ENCODE data around the gene MPV17. TPM values are rescaled to one million over a fixed set of nuclear protein-coding genes. Genes with fewer than 3 reads are reported as not detected.

MPV17 gene
- polyA plus RNA-seq, 1 donor from 2014 or later = 79.6 TPM

DNA sequence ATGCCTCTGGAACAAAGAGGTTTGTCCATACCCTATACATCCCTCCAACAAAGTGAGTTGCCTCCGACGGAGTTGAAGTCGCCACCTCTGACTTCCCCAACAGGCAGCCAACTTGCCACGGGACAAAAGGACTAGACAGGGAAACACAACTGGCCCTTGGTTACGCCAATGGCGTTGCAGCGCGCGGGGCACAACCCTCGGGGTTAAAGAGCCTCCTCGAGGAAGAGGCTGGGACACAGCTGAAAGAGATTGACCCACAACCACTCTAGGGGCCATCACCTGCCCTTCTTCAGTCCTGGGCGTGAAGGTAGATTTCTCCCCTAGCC, 33.1 kb upstream of the MPV17 start:
- TF ChIP-seq POLR2AphosphoS5 (IDR thresholded peaks at IDR 0.05) (no peak), RAD21 (conservative IDR thresholded peaks at IDR 0.05) (no peak), TAF1 (IDR thresholded peaks at IDR 0.05; ENCODE audit: low read depth) (no peak), SMC3 (conservative IDR thresholded peaks at IDR 0.05; ENCODE audit: poor library complexity) (no peak), MXI1 (conservative IDR thresholded peaks at IDR 0.05; ENCODE audit: poor library complexity, severe bottlenecking) (no peak), EZH2 (IDR thresholded peaks at IDR 0.05; ENCODE audit: borderline replicate concordance, insufficient read depth, low read length, poor library complexity, severe bottlenecking) (no peak), EP300 (conservative IDR thresholded peaks at IDR 0.05; ENCODE audit: poor library complexity, severe bottlenecking) (no peak)
- TF ChIP-seq, protein P1, sequence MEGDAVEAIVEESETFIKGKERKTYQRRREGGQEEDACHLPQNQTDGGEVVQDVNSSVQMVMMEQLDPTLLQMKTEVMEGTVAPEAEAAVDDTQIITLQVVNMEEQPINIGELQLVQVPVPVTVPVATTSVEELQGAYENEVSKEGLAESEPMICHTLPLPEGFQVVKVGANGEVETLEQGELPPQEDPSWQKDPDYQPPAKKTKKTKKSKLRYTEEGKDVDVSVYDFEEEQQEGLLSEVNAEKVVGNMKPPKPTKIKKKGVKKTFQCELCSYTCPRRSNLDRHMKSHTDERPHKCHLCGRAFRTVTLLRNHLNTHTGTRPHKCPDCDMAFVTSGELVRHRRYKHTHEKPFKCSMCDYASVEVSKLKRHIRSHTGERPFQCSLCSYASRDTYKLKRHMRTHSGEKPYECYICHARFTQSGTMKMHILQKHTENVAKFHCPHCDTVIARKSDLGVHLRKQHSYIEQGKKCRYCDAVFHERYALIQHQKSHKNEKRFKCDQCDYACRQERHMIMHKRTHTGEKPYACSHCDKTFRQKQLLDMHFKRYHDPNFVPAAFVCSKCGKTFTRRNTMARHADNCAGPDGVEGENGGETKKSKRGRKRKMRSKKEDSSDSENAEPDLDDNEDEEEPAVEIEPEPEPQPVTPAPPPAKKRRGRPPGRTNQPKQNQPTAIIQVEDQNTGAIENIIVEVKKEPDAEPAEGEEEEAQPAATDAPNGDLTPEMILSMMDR (IDR thresholded peaks at IDR 0.05; ENCODE audit: poor library complexity, severe bottlenecking) = no peak
- TF ChIP-seq, protein P2, sequence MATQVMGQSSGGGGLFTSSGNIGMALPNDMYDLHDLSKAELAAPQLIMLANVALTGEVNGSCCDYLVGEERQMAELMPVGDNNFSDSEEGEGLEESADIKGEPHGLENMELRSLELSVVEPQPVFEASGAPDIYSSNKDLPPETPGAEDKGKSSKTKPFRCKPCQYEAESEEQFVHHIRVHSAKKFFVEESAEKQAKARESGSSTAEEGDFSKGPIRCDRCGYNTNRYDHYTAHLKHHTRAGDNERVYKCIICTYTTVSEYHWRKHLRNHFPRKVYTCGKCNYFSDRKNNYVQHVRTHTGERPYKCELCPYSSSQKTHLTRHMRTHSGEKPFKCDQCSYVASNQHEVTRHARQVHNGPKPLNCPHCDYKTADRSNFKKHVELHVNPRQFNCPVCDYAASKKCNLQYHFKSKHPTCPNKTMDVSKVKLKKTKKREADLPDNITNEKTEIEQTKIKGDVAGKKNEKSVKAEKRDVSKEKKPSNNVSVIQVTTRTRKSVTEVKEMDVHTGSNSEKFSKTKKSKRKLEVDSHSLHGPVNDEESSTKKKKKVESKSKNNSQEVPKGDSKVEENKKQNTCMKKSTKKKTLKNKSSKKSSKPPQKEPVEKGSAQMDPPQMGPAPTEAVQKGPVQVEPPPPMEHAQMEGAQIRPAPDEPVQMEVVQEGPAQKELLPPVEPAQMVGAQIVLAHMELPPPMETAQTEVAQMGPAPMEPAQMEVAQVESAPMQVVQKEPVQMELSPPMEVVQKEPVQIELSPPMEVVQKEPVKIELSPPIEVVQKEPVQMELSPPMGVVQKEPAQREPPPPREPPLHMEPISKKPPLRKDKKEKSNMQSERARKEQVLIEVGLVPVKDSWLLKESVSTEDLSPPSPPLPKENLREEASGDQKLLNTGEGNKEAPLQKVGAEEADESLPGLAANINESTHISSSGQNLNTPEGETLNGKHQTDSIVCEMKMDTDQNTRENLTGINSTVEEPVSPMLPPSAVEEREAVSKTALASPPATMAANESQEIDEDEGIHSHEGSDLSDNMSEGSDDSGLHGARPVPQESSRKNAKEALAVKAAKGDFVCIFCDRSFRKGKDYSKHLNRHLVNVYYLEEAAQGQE (IDR thresholded peaks at IDR 0.05; ENCODE audit: borderline replicate concordance) = no peak
- H3K27me3 ChIP-seq (ENCODE audit: insufficient read depth, low read depth, low read length) = no peaks in the 10 kb centered on the region
- H3K4me2 ChIP-seq (ENCODE audit: low read length) = peak overlapping the region; percentile 86
- no peaks in the 10 kb centered on the region for H3F3A ChIP-seq (ENCODE audit: insufficient read depth, low read length, poor library complexity, severe bottlenecking)
- H3K36me3 ChIP-seq (ENCODE audit: insufficient read depth, low read length) = no peaks in the 10 kb centered on the region
- H2AFZ ChIP-seq (ENCODE audit: low read depth, low read length) = peak overlapping the region; percentile 99
- peak overlapping the region; percentile 97 for H3K4me3 ChIP-seq (ENCODE audit: low read length)
- no peaks in the 10 kb centered on the region for H4K20me1 ChIP-seq (ENCODE audit: insufficient read depth)
- no peaks in the 10 kb centered on the region for H3K9me2 ChIP-seq (ENCODE audit: insufficient read depth, low read length)
- peak overlapping the region; percentile 91 for H3K27ac ChIP-seq (ENCODE audit: low read length)
- peaks cover 41% of the 10 kb centered on the region for H3K79me2 ChIP-seq (replicated peaks; ENCODE audit: insufficient read depth, low read length)
- no peaks in the 10 kb centered on the region for H3K9me3 ChIP-seq (ENCODE audit: low read length)
- peak overlapping the region; percentile 92 for H3K9ac ChIP-seq (ENCODE audit: low read length)

GRCh38 chr2:27354597-27354927, 31.7 kb upstream of the MPV17 start:
- H3K9me2 ChIP-seq (ENCODE audit: insufficient read depth, low read length) = no peaks in the 10 kb centered on the region
- no peak overlapping the region for H3K4me2 ChIP-seq (ENCODE audit: low read length)

More at GRCh38 chr2:27354597-27354927, 31.7 kb upstream of the MPV17 start:
- Histone ChIP-seq H3F3A (ENCODE audit: insufficient read depth, low read length, poor library complexity, severe bottlenecking) (no peaks in the 10 kb centered on the region), H2AFZ (ENCODE audit: low read depth, low read length) (no peak overlapping the region), H4K20me1 (ENCODE audit: insufficient read depth) (no peaks in the 10 kb centered on the region), H3K9me3 (ENCODE audit: low read length) (no peaks in the 10 kb centered on the region), H3K27ac (ENCODE audit: low read length) (no peak overlapping the region), H3K27me3 (ENCODE audit: insufficient read depth, low read depth, low read length) (no peaks in the 10 kb centered on the region), H3K4me3 (ENCODE audit: low read length) (no peak overlapping the region), H3K9ac (ENCODE audit: low read length) (no peak overlapping the region), H3K79me2 (replicated peaks; ENCODE audit: insufficient read depth, low read length) (peaks cover 46% of the 10 kb centered on the region), H3K36me3 (ENCODE audit: insufficient read depth, low read length) (no peaks in the 10 kb centered on the region)
- TF ChIP-seq, protein P2 (IDR thresholded peaks at IDR 0.05; ENCODE audit: borderline replicate concordance) = no peak
- TF ChIP-seq MXI1 (conservative IDR thresholded peaks at IDR 0.05; ENCODE audit: poor library complexity, severe bottlenecking) (no peak), EP300 (conservative IDR thresholded peaks at IDR 0.05; ENCODE audit: poor library complexity, severe bottlenecking) (no peak), SMC3 (conservative IDR thresholded peaks at IDR 0.05; ENCODE audit: poor library complexity) (no peak), RAD21 (conservative IDR thresholded peaks at IDR 0.05) (no peak), EZH2 (IDR thresholded peaks at IDR 0.05; ENCODE audit: borderline replicate concordance, insufficient read depth, low read length, poor library complexity, severe bottlenecking) (no peak), POLR2AphosphoS5 (IDR thresholded peaks at IDR 0.05) (no peak), TAF1 (IDR thresholded peaks at IDR 0.05; ENCODE audit: low read depth) (no peak)
- TF ChIP-seq, protein P1 (IDR thresholded peaks at IDR 0.05; ENCODE audit: poor library complexity, severe bottlenecking) = no peak
